Prostate gland (tissue), 2 donors: ENCODE results near the gene TCTA. TPM values are rescaled to one million over a fixed set of nuclear protein-coding genes. Genes with fewer than 3 reads are reported as not detected.

Experiments
- DNase-seq: peaks from one replicate; pipeline ENCODE4 v3.0.0-alpha.2; 2019; ENCODE audit warnings: low spot score
- H3K27ac ChIP-seq, 2 donors: fragments of 200-600 bp; sonication (generic); 2 replicates each; pipeline ENCODE4 v1.5.1; 2017 to 2019
- H3K27me3 ChIP-seq: fragments of 200-600 bp; sonication (generic); replicated peaks from 2 replicates; pipeline ENCODE4 v1.5.1; 2019; ENCODE audit not compliant: insufficient read depth
- H3K36me3 ChIP-seq, 2 donors: fragments of 200-600 bp; sonication (generic); 1 replicate in 1 of 2; 2 replicates in 1 of 2; pipeline versions ENCODE4 v1.5.1 to v1.8.1; 2017 to 2019
- H3K4me1 ChIP-seq: fragments of 200-600 bp; sonication (generic); replicated peaks from 2 replicates; pipeline ENCODE4 v1.5.1; 2019
- H3K4me3 ChIP-seq, 2 donors: fragments of 200-600 bp; sonication (generic); 2 replicates each; pipeline ENCODE4 v1.5.1; 2017 to 2019
- H3K9me3 ChIP-seq: fragments of 200-600 bp; sonication (generic); 2 replicates; pipeline ENCODE4 v1.5.1; 2017
- CTCF ChIP-seq, 4 experiments: fragments of 200-600 bp in 2 of 4; fragments of 450-650 bp in 2 of 4; sonication (generic) in 2 of 4; IDR thresholded peaks; 1 replicate in 3 of 4; 2 replicates in 1 of 4; pipeline ENCODE4 v1.5.1; 2016 to 2019; ENCODE audit warnings: antibody characterized with exemption in 4 of 4, mild to moderate bottlenecking in 2 of 4, moderate library complexity in 2 of 4
- POLR2A ChIP-seq: fragments of 450-650 bp; IDR thresholded peaks from one replicate; pipeline ENCODE4 v1.6.1; 2016; ENCODE audit warnings: antibody characterized with exemption, mild to moderate bottlenecking
- POLR2AphosphoS5 ChIP-seq: sonication (generic); formaldehyde crosslinking; IDR thresholded peaks from one replicate; pipeline ENCODE4 v1.6.1; 2017; ENCODE audit warnings: antibody characterized with exemption
- WGBS: methylation state at CpG from one replicate; pipeline ENCODE4 v1.1.5; 2018; 5-methylcytosine and 5-hydroxymethylcytosine counted together
- intact Hi-C: fragments of 100-400 bp; cut with DNase I; formaldehyde crosslinking; loops from one replicate; pipeline ENCODE4 v1.14.2; 2022
- total RNA-seq, 2 donors: library from RNA; depleted of rRNA; stranded (reverse); fragments of >200 nt; gene quantifications; one replicate each; pipeline ENCODE4 v1.1.0, GENCODE V29; 2016

TCTA gene
- total RNA-seq, 2 donors from 2014 or later, result 39.6 to 70.0 TPM

- DNase-seq, result no peak
- intact Hi-C loops, result no loop called here
- H3K27ac ChIP-seq, result no peak overlapping the region
- H3K9me3 ChIP-seq, result no peaks in the 10 kb centered on the region
- H3K36me3 ChIP-seq, result peaks cover 0 to 4% of the 10 kb centered on the region in 2 donors
- H3K4me3 ChIP-seq, result peak overlapping the region; percentile 25 to 31
- WGBS, result 23% methylated on average over 13 of the region's 14 CpGs
- no peaks in the 10 kb centered on the region for H3K27me3 ChIP-seq
- TF ChIP-seq POLR2A (no peak), POLR2AphosphoS5 (no peak), CTCF (IDR thresholded peaks at IDR 0.05) (no peak)
- H3K4me1 ChIP-seq, result no peaks in the 10 kb centered on the region
Observed at GRCh38 chr3:49421890-49422378, 9.7 kb downstream of the TCTA start.

- Histone ChIP-seq H3K9me3 (no peaks in the 10 kb centered on the region), H3K4me3 (peak within 1 kb of the TSS; percentile 25 to 31), H3K4me1 (no peaks in the 10 kb centered on the region), H3K36me3 (peaks cover 0 to 4% of the 10 kb centered on the region in 2 donors), H3K27ac (peak within 1 kb of the TSS in 1 of 2 donors; percentile 32), H3K27me3 (no peaks in the 10 kb centered on the region)
- 28% methylated on average over 20 of the region's 25 CpGs for whole genome bisulfite sequencing
- TF ChIP-seq POLR2A (no peak), CTCF (IDR thresholded peaks at IDR 0.05) (no peak), POLR2AphosphoS5 (peak; percentile 8)
- intact Hi-C loops, result no loop called here
- DNase-seq, result no peak
Observed at GRCh38 chr3:49422379-49423248, 10.4 kb downstream of the TCTA start, which contains the start of gene AMT. TSS of gene AMT (minus strand) at chr3:49422473. CDS start at chr3:49422450, 23 bp downstream.

- WGBS, result 91% methylated on average over 6 of the region's 6 CpGs
- no peak overlapping the region for H3K27ac ChIP-seq
Observed at GRCh38 chr3:49424816-49425215, 12.6 kb downstream of the TCTA start.

GRCh38 chr3:49427586-49427985 is 15.4 kb downstream of the TCTA start:
- 86% methylated on average over 2 of the region's 2 CpGs for WGBS
- H3K4me3 ChIP-seq, result no peak overlapping the region
- no peaks in the 10 kb centered on the region for H3K4me1 ChIP-seq
- intact Hi-C loops, result no loop called here
- H3K36me3 ChIP-seq, result peaks cover 0 to 4% of the 10 kb centered on the region in 2 donors
- no peak for DNase-seq
- no peaks in the 10 kb centered on the region for H3K27me3 ChIP-seq
- no peaks in the 10 kb centered on the region for H3K9me3 ChIP-seq
- no peak for TF ChIP-seq CTCF (IDR thresholded peaks at IDR 0.05)
- no peak for TF ChIP-seq POLR2A
- no peak for TF ChIP-seq POLR2AphosphoS5
- no peak overlapping the region for H3K27ac ChIP-seq

More at GRCh38 chr3:49424816-49425215, 12.6 kb downstream of the TCTA start:
- intact Hi-C loops, result no loop called here
- no peak for DNase-seq
- H3K27me3 ChIP-seq, result no peaks in the 10 kb centered on the region
- TF ChIP-seq POLR2A, result no peak
- no peaks in the 10 kb centered on the region for H3K4me1 ChIP-seq
- no peaks in the 10 kb centered on the region for H3K9me3 ChIP-seq
- H3K36me3 ChIP-seq, result peaks cover 0 to 4% of the 10 kb centered on the region in 2 donors
- H3K4me3 ChIP-seq, result no peak overlapping the region

- Histone ChIP-seq H3K9me3 (no peaks in the 10 kb centered on the region), H3K27ac (peak overlapping the region; percentile 88 to 92), H3K36me3 (peaks cover 0 to 4% of the 10 kb centered on the region in 2 donors), H3K27me3 (no peaks in the 10 kb centered on the region), H3K4me1 (no peaks in the 10 kb centered on the region), H3K4me3 (peak overlapping the region; percentile 55 to 62)
- no peak for DNase-seq
- intact Hi-C loops, result no loop called here
- no peak for TF ChIP-seq CTCF (IDR thresholded peaks at IDR 0.05)
- no peak for TF ChIP-seq POLR2A
- TF ChIP-seq POLR2AphosphoS5, result no peak
- 6% methylated on average over 9 of the region's 9 CpGs for WGBS
Observed at GRCh38 chr3:49428752-49429080, 16.5 kb downstream of the TCTA start.
